ENCODE data around the gene SCUBE1. TPM values are rescaled to one million over a fixed set of nuclear protein-coding genes. Genes with fewer than 3 reads are reported as not detected.

Gene SCUBE1
- total and polyA plus RNA-seq, 2 of the 4 experiments (the other 2 are of a cell fraction): not detected

DNA sequence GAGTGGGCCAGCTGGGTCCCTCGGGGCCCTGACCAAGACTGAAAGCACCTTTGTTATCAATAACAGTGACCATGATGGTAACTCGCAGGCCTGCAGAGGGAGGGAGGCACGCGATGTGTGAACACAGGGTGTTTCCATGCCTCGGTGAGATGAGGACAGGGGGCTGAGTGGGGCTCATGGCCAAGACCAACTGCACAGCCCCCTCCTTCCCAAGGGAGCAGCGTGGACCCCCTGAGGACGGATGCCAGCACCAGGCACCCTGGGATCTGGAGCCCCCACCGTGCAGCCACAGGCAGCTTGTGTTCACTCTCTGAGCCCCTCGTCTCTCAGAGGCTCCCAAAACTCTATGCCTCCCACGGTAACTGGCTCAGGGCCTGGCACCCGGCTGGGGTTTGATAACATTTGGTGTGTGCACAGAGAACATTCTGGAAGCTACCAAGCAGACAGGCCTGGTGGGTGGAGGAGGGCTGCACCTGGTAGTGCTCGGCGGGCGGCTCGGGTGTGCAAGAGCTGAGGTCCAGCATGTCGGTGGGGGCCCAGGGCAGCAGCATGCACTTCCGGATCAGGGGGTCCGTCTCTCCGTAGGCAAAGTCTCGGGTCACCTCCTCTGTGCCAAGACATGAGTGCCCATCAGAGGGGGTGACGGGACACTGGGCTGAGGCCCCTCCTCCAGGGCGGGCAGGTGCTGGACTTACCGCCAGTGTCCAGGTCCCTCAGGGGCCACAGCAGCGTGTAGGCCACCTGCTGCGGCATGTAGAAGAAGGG is 163.8 kb downstream of the SCUBE1 start:
- ChIA-PET POLR2A (ENCODE audit: unreplicated experiment) (no interaction called here), CTCF (no interaction called here)
- no peak for DNase-seq
- intact Hi-C loops (cut with micrococcal nuclease) (no loop called here), dilution Hi-C loops (cut with HindIII; ENCODE audit: low sequenced_read_pairs, unreplicated experiment) (no loop called here), in situ Hi-C loops (cut with MboI; ENCODE audit: low sequenced_read_pairs) (no loop called here)
- Histone ChIP-seq H3K4me3 (ENCODE audit: insufficient read depth, low read depth, low read length) (no peak overlapping the region), H3K79me1 (ENCODE audit: low read depth in 1 of 2, low read length in 2 of 2) (peaks cover under 1 to 28% of the 10 kb centered on the region in 2 experiments; a peak in 3 of 4 replicates), H4K91ac (ENCODE audit: insufficient read depth, low read depth, low read length) (no peak overlapping the region), H2AK5ac (ENCODE audit: low read depth, low read length) (no peak overlapping the region), H2BK20ac (ENCODE audit: low read depth, low read length) (no peak overlapping the region), H3K9me3 (ENCODE audit: control insufficient read depth, insufficient read depth, low read length) (no peaks in the 10 kb centered on the region), H2AK9ac (replicated peaks; ENCODE audit: low read depth, low read length, poor library complexity) (no peak overlapping the region), H3K23ac (ENCODE audit: low read depth, low read length) (no peak overlapping the region), H2BK15ac (ENCODE audit: low read depth, low read length) (no peak overlapping the region), H3K14ac (replicated peaks; ENCODE audit: low read depth, low read length) (no peak overlapping the region), H4K8ac (ENCODE audit: low read depth in 2 of 2, low read length in 2 of 2) (no peak overlapping the region), H3K4me1 (ENCODE audit: control insufficient read depth, insufficient read depth, low read length) (no peaks in the 10 kb centered on the region), H3K4ac (ENCODE audit: low read depth, low read length) (no peak overlapping the region), H2AFZ (replicated peaks; ENCODE audit: low read length, poor library complexity) (no peak overlapping the region), H3K27me3 (ENCODE audit: control insufficient read depth, insufficient read depth, low read length) (no peaks in the 10 kb centered on the region), H4K20me1 (ENCODE audit: insufficient read depth, low read length) (peaks cover 6% of the 10 kb centered on the region), H2BK120ac (ENCODE audit: low read depth, low read length) (no peak overlapping the region), H4K5ac (ENCODE audit: low read depth, low read length) (no peak overlapping the region), H2BK5ac (ENCODE audit: low read depth, low read length, poor library complexity, severe bottlenecking) (no peak overlapping the region), H3K56ac (ENCODE audit: extremely low read depth, insufficient read depth, low read length) (no peak overlapping the region), H3K4me2 (ENCODE audit: low read depth, low read length) (no peak overlapping the region), H3K9ac (ENCODE audit: low read depth, low read length) (no peak overlapping the region), H3K27ac (ENCODE audit: insufficient read depth, low read length) (no peak overlapping the region), H3K9me1 (ENCODE audit: insufficient read depth, low read length) (peaks cover 11% of the 10 kb centered on the region), H3K36me3 (ENCODE audit: control insufficient read depth, insufficient read depth, low read length) (peaks cover 32% of the 10 kb centered on the region; the same call in 1 of the 2 replicates), H3K18ac (ENCODE audit: low read depth, low read length) (no peak overlapping the region)
- TF ChIP-seq BHLHE40 (IDR thresholded peaks at IDR 0.05; ENCODE audit: low read depth, low read length) (no peak), SMC3 (IDR thresholded peaks at IDR 0.05; ENCODE audit: low read depth, low read length) (no peak), CEBPB (IDR thresholded peaks at IDR 0.05; ENCODE audit: low read depth, low read length) (no peak), MXI1 (IDR thresholded peaks at IDR 0.05; ENCODE audit: borderline replicate concordance, low read depth, low read length) (no peak), RFX5 (IDR thresholded peaks at IDR 0.05; ENCODE audit: low read depth, low read length) (no peak), FOS (IDR thresholded peaks at IDR 0.05; ENCODE audit: low read depth, low read length) (no peak), MAZ (IDR thresholded peaks at IDR 0.05; ENCODE audit: borderline replicate concordance, low read depth, low read length) (no peak), CHD1 (IDR thresholded peaks at IDR 0.05; ENCODE audit: low read depth, low read length) (no peak), RAD21 (IDR thresholded peaks at IDR 0.05; ENCODE audit: low read length) (no peak), NFE2L2 (IDR thresholded peaks at IDR 0.05; ENCODE audit: low read depth, low read length) (no peak), RCOR1 (IDR thresholded peaks at IDR 0.05; ENCODE audit: insufficient replicate concordance, low read length) (no peak), MAFK (IDR thresholded peaks at IDR 0.05; ENCODE audit: low read depth, low read length) (no peak), POLR2A (IDR thresholded peaks at IDR 0.05; ENCODE audit: low read depth, low read length) (no peak)
- TF ChIP-seq, protein P1, sequence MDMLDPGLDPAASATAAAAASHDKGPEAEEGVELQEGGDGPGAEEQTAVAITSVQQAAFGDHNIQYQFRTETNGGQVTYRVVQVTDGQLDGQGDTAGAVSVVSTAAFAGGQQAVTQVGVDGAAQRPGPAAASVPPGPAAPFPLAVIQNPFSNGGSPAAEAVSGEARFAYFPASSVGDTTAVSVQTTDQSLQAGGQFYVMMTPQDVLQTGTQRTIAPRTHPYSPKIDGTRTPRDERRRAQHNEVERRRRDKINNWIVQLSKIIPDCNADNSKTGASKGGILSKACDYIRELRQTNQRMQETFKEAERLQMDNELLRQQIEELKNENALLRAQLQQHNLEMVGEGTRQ (IDR thresholded peaks at IDR 0.05; ENCODE audit: low read depth, low read length): no peak
- TF ChIP-seq, protein P2, sequence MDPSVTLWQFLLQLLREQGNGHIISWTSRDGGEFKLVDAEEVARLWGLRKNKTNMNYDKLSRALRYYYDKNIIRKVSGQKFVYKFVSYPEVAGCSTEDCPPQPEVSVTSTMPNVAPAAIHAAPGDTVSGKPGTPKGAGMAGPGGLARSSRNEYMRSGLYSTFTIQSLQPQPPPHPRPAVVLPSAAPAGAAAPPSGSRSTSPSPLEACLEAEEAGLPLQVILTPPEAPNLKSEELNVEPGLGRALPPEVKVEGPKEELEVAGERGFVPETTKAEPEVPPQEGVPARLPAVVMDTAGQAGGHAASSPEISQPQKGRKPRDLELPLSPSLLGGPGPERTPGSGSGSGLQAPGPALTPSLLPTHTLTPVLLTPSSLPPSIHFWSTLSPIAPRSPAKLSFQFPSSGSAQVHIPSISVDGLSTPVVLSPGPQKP (IDR thresholded peaks at IDR 0.05; ENCODE audit: borderline replicate concordance, low read depth, low read length): no peak
- TF ChIP-seq, protein P3, sequence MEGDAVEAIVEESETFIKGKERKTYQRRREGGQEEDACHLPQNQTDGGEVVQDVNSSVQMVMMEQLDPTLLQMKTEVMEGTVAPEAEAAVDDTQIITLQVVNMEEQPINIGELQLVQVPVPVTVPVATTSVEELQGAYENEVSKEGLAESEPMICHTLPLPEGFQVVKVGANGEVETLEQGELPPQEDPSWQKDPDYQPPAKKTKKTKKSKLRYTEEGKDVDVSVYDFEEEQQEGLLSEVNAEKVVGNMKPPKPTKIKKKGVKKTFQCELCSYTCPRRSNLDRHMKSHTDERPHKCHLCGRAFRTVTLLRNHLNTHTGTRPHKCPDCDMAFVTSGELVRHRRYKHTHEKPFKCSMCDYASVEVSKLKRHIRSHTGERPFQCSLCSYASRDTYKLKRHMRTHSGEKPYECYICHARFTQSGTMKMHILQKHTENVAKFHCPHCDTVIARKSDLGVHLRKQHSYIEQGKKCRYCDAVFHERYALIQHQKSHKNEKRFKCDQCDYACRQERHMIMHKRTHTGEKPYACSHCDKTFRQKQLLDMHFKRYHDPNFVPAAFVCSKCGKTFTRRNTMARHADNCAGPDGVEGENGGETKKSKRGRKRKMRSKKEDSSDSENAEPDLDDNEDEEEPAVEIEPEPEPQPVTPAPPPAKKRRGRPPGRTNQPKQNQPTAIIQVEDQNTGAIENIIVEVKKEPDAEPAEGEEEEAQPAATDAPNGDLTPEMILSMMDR (conservative IDR thresholded peaks at IDR 0.05; ENCODE audit: low read depth, low read length): no peak
- WGBS, 2 experiments (ENCODE audit: extremely low coverage in 2 of 2, insufficient read length in 1 of 2): 97% methylated on average over 13 of the region's 25 CpGs; no CpG with 5 or more reads in 1 of the 2 experiments
- no TSS peak for BruUV-seq (replicated peaks)
- ATAC-seq (ENCODE audit: low read depth): no peak

Measured in IMR-90 (cell line).